SK-N-SH (cell line): ENCODE results near the gene MT1X. TPM values are rescaled to one million over a fixed set of nuclear protein-coding genes. Genes with fewer than 3 reads are reported as not detected.

Experiments used
- CTCF ChIA-PET: fragments of 300-600, 350-600 bp; formaldehyde crosslinking; extraction: SDS; loops from one replicate; lab custom pipeline; 2021; lab: Yijun Ruan, JAX
- POLR2A ChIA-PET: fragments of 350-600 bp; sonication (Branson Sonifier 250); formaldehyde crosslinking; extraction: SDS; loops from one replicate; lab custom pipeline; 2020; ENCODE audit warnings: antibody characterized with exemption, inconsistent platforms; lab: Yijun Ruan, JAX
- DNase-seq: peaks from one replicate; pipeline ENCODE4 v3.0.0; 2012
- H2AFZ ChIP-seq: fragments of 200-600 bp; sonication (generic); 2 replicates; pipeline ENCODE4 v1.8.1; 2016; ENCODE audit warnings: antibody characterized with exemption, mild to moderate bottlenecking, low read depth
- H3F3A ChIP-seq: fragments of 200-600 bp; sonication (generic); replicated peaks from 2 replicates; pipeline ENCODE3; 2016; ENCODE audit warnings: antibody characterized with exemption, mild to moderate bottlenecking; ENCODE audit not compliant: insufficient read depth
- H3K27ac ChIP-seq, 2 experiments: fragments of 200-500 bp in 1 of 2; fragments of 200-600 bp in 1 of 2; sonication (Bioruptor generic) in 1 of 2; sonication (generic), shearing (Covaris generic) in 1 of 2; 2 replicates each; pipeline versions ENCODE4 v1.5.1 to v1.6.1; 2014 to 2016; ENCODE audit warnings: low read depth in 2 of 2, inconsistent platforms in 1 of 2, low read length in 1 of 2, mild to moderate bottlenecking in 1 of 2, mixed read lengths in 1 of 2
- H3K27me3 ChIP-seq: fragments of 200-600 bp; sonication (generic), shearing (Covaris generic); 2 replicates; pipeline ENCODE4 v1.6.1; 2016; ENCODE audit warnings: mixed run types; ENCODE audit not compliant: insufficient read depth
- H3K36me3 ChIP-seq, 2 experiments: fragments of 200-500 bp in 1 of 2; fragments of 200-600 bp in 1 of 2; sonication (Bioruptor generic) in 1 of 2; sonication (generic) in 1 of 2; replicated peaks in 1 of 2; 2 replicates each; pipeline versions ENCODE3 to v1.5.1; 2014 to 2016; ENCODE audit warnings: low read length in 1 of 2, mild to moderate bottlenecking in 1 of 2; ENCODE audit not compliant: insufficient read depth in 2 of 2, control insufficient read depth in 1 of 2
- H3K4me1 ChIP-seq, 2 experiments: fragments of 200-500 bp in 1 of 2; fragments of 200-600 bp in 1 of 2; sonication (Bioruptor generic) in 1 of 2; sonication (generic), shearing (Covaris generic) in 1 of 2; 2 replicates each; pipeline versions ENCODE4 v1.5.1 to v1.6.1; 2014 to 2016; ENCODE audit warnings: low read depth in 1 of 2, low read length in 1 of 2, mixed run types in 1 of 2; ENCODE audit not compliant: insufficient read depth in 2 of 2, control insufficient read depth in 1 of 2
- H3K4me2 ChIP-seq: fragments of 200-600 bp; sonication (generic), shearing (Covaris generic); 2 replicates; pipeline ENCODE4 v1.6.1; 2017; ENCODE audit warnings: mixed run types
- H3K4me3 ChIP-seq, 2 experiments: fragments of 200-500 bp in 1 of 2; fragments of 200-600 bp in 1 of 2; sonication (Bioruptor generic) in 1 of 2; sonication (generic), shearing (Covaris generic) in 1 of 2; 2 replicates each; pipeline versions ENCODE4 v1.5.1 to v1.8.1; 2014 to 2016; ENCODE audit warnings: low read depth in 2 of 2, inconsistent platforms in 1 of 2, low read length in 1 of 2, mild to moderate bottlenecking in 1 of 2, mixed read lengths in 1 of 2, moderate library complexity in 1 of 2
- H3K79me2 ChIP-seq: fragments of 200-600 bp; sonication (generic); 2 replicates; pipeline ENCODE4 v1.8.1; 2017; ENCODE audit warnings: mild to moderate bottlenecking; ENCODE audit not compliant: insufficient read depth
- H3K9ac ChIP-seq: fragments of 200-600 bp; sonication (generic); 2 replicates; pipeline ENCODE4 v1.6.1; 2017; ENCODE audit warnings: mixed run types
- H3K9me2 ChIP-seq: fragments of 200-600 bp; sonication (generic); 2 replicates; pipeline ENCODE4 v1.6.1; 2017; ENCODE audit warnings: mixed run types
- H3K9me3 ChIP-seq: fragments of 200-600 bp; sonication (generic); 2 replicates; pipeline ENCODE4 v1.6.1; 2017; ENCODE audit warnings: mixed run types, mild to moderate bottlenecking, moderate library complexity
- H4K20me1 ChIP-seq: fragments of 200-600 bp; sonication (generic); 2 replicates; pipeline ENCODE4 v1.6.1; 2017; ENCODE audit warnings: mild to moderate bottlenecking, mixed run types; ENCODE audit not compliant: insufficient read depth
- ELF1 ChIP-seq: IDR thresholded peaks from 2 replicates; pipeline ENCODE4 v1.4.0; 2012
- EP300 ChIP-seq, 2 experiments: IDR thresholded peaks; 2 replicates each; pipeline versions ENCODE4 v1.4.0 to v1.6.1; 2012; ENCODE audit warnings: borderline replicate concordance in 1 of 2, low read depth in 1 of 2, low read length in 1 of 2
- EZH2phosphoT487 ChIP-seq: fragments of 200-600 bp; sonication (generic); IDR thresholded peaks from 2 replicates; pipeline ENCODE4 v1.6.1; 2017; ENCODE audit warnings: low read depth, mixed run types, mild to moderate bottlenecking, antibody characterized with exemption, moderate library complexity, borderline replicate concordance
- FOXJ3 ChIP-seq: sonication (generic); formaldehyde crosslinking; IDR thresholded peaks from 2 replicates; pipeline ENCODE4 v1.5.1; 2020; ENCODE audit warnings: mild to moderate bottlenecking, missing genetic modification reagents
- FOXM1 ChIP-seq: IDR thresholded peaks from 2 replicates; pipeline ENCODE4 v1.4.0; 2012; ENCODE audit warnings: low read depth, mild to moderate bottlenecking
- GATA2 ChIP-seq: sonication (generic); formaldehyde crosslinking; IDR thresholded peaks from 2 replicates; pipeline ENCODE4 v1.5.0; 2020; ENCODE audit warnings: mild to moderate bottlenecking, missing genetic modification reagents
- JUND ChIP-seq: IDR thresholded peaks from 2 replicates; pipeline ENCODE4 v1.4.0; 2012
- PBX3 ChIP-seq: IDR thresholded peaks from 2 replicates; pipeline ENCODE4; 2012
- RFX5 ChIP-seq: IDR thresholded peaks from 2 replicates; pipeline ENCODE4 v1.6.1; 2012; ENCODE audit warnings: mild to moderate bottlenecking, improper control_type of control experiment, low read length
- RXRA ChIP-seq: IDR thresholded peaks from 2 replicates; pipeline ENCODE4 v1.4.0; 2012; ENCODE audit warnings: low read depth, mild to moderate bottlenecking, borderline replicate concordance
- SIN3A ChIP-seq: IDR thresholded peaks from 2 replicates; pipeline ENCODE4 v1.6.1; 2012; ENCODE audit warnings: low read depth, mild to moderate bottlenecking, low read length, moderate library complexity, borderline replicate concordance
- SMC3 ChIP-seq: IDR thresholded peaks from 2 replicates; pipeline ENCODE4 v1.6.1; 2012; ENCODE audit warnings: low read depth, low read length, improper control_type of control experiment
- TAF1 ChIP-seq: IDR thresholded peaks from 2 replicates; pipeline ENCODE4 v1.6.1; 2012; ENCODE audit warnings: low read depth, mild to moderate bottlenecking, low read length, moderate library complexity, borderline replicate concordance
- USF1 ChIP-seq: IDR thresholded peaks from 2 replicates; pipeline ENCODE4 v1.4.0; 2012; ENCODE audit warnings: low read depth, borderline replicate concordance
- WGBS: methylation state at CpG from one replicate; pipeline ENCODE4 v1.1.6; 2017; ENCODE audit warnings: low lambda C conversion rate; 5-methylcytosine and 5-hydroxymethylcytosine counted together
- polyA plus RNA-seq, 3 experiments: library from polyadenylated mRNA; depleted of rRNA; stranded (reverse); fragments of >200 nt; gene quantifications; 2 replicates each; pipeline ENCODE4 v1.2.3, GENCODE V29; 2012
- TF ChIP-seq, protein P1 (sequence below): IDR thresholded peaks from 2 replicates; pipeline ENCODE4 v1.4.0; 2012; ENCODE audit warnings: low read depth
- TF ChIP-seq, protein P2 (sequence below): fragments of 150-350 bp; IDR thresholded peaks from 2 replicates; pipeline ENCODE4 v1.6.1; 2016; ENCODE audit warnings: mild to moderate bottlenecking, low read depth, low read length

The MT1X gene
- polyA plus RNA-seq, 1 of the 3 experiments (the other 2 are of a cell fraction) = 213 TPM

GRCh38 chr16:56728980-56729734 lies 46.9 kb downstream of the MT1X start:
- H3K79me2 ChIP-seq = peaks cover 48% of the 10 kb centered on the region
- peaks cover 6 to 10% of the 10 kb centered on the region in 2 experiments; a peak in 2 of 4 replicates for H3K4me1 ChIP-seq
- DNase-seq = no peak
- H3K36me3 ChIP-seq = no peaks in the 10 kb centered on the region
- H3K4me2 ChIP-seq = peak overlapping the region; percentile 100
- ChIA-PET POLR2A (interaction anchor here (0.8 kb wide), 1 partner anchor 22 kb away, joined by 3 read pairs; no protein-coding TSS in a partner anchor), CTCF (interaction anchor here (1.7 kb wide), 1 partner anchor 27 kb away, joined by 11 read pairs; no protein-coding TSS in a partner anchor)
- peak overlapping the region; percentile 82 to 87 for H3K27ac ChIP-seq
- H3F3A ChIP-seq = peaks cover 8% of the 10 kb centered on the region
- H3K27me3 ChIP-seq = no peaks in the 10 kb centered on the region
- H3K9ac ChIP-seq = peak overlapping the region; percentile 91
- peak overlapping the region; percentile 83 to 85 for H3K4me3 ChIP-seq
- 86% methylated on average over 8 of the region's 8 CpGs for WGBS
- H4K20me1 ChIP-seq = no peaks in the 10 kb centered on the region
- no peaks in the 10 kb centered on the region for H3K9me3 ChIP-seq
- TF ChIP-seq, protein P1, sequence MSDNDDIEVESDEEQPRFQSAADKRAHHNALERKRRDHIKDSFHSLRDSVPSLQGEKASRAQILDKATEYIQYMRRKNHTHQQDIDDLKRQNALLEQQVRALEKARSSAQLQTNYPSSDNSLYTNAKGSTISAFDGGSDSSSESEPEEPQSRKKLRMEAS = no peak
- no peak for TF ChIP-seq PBX3
- no peak for TF ChIP-seq ELF1
- no peak for TF ChIP-seq USF1
- TF ChIP-seq FOXM1 = no peak
- TF ChIP-seq GATA2 (CRISPR knock-in tag) = no peak
- no peak for TF ChIP-seq SMC3
- no peak for TF ChIP-seq JUND
- no peak for TF ChIP-seq RXRA
- no peak for TF ChIP-seq EZH2phosphoT487
- no peak for TF ChIP-seq TAF1
- TF ChIP-seq, protein P2, sequence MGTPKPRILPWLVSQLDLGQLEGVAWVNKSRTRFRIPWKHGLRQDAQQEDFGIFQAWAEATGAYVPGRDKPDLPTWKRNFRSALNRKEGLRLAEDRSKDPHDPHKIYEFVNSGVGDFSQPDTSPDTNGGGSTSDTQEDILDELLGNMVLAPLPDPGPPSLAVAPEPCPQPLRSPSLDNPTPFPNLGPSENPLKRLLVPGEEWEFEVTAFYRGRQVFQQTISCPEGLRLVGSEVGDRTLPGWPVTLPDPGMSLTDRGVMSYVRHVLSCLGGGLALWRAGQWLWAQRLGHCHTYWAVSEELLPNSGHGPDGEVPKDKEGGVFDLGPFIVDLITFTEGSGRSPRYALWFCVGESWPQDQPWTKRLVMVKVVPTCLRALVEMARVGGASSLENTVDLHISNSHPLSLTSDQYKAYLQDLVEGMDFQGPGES = no peak
- no peak for TF ChIP-seq SIN3A
- TF ChIP-seq RFX5 = no peak
- TF ChIP-seq EP300 (IDR thresholded peaks at IDR 0.05; ENCODE audit: borderline replicate concordance in 1 of 2, low read depth in 1 of 2, low read length in 1 of 2) = no peak
- no peak for TF ChIP-seq FOXJ3 (CRISPR knock-in tag)
- peak overlapping the region; percentile 99 for H2AFZ ChIP-seq
- no peaks in the 10 kb centered on the region for H3K9me2 ChIP-seq
